GM21717 (cell line): ENCODE measurements around the gene RAB17.

Experiments
- ATAC-seq: cut with Tn5 transposase; IDR thresholded peaks from one replicate; pipeline ENCODE4 v1.9.1; 2021; ENCODE audit warnings: mild to moderate bottlenecking, moderate library complexity; ENCODE audit not compliant: unreplicated experiment

RAB17 gene, protein sequence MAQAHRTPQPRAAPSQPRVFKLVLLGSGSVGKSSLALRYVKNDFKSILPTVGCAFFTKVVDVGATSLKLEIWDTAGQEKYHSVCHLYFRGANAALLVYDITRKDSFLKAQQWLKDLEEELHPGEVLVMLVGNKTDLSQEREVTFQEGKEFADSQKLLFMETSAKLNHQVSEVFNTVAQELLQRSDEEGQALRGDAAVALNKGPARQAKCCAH

DNA sequence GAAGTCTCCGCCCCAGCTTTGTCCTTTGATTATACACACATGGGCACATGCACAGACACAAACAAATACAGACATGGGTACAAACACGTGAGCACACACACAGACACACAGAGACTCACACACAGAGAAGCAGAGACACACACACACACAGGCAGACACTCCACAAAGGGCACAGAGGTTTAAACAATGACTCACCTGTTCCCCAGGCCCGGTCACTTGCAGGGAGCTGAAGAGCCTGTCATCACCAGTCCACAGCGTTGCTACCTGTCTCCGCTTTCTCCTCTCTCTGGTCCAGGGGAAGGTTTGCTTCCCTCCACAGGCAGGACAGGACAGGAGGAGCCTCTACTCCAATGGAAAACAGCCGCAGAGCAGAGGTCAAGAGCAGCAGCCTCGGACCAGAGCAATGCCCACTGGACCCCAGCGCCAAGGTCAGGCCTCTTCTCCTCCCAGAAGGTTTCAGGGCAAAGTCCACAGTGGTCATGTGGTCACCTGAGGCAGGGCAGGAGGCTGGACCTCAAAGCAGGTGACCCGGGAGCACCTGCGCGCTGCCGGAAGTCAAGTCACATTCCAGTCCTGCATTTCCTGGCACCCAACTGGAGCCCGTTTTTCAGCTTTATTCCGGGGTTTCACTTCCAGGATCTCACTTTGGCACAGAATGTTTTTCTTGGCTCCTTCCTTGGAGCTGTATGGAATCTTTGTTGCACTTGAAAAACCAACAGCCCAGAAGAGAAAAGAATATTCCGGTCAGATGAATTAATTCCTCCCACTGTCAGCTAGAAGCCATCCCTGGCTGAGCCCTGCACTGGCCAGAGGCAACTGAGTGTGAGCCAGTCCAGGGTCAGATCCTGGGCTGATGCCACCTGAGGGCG lies at the start of gene RAB17:
Gene RAB17, minus strand, starts transcription at position 463 of the 869 bp plus-strand sequence. CDS start 4,580 bp downstream, outside the sequence.
- ATAC-seq: no peak

DNA sequence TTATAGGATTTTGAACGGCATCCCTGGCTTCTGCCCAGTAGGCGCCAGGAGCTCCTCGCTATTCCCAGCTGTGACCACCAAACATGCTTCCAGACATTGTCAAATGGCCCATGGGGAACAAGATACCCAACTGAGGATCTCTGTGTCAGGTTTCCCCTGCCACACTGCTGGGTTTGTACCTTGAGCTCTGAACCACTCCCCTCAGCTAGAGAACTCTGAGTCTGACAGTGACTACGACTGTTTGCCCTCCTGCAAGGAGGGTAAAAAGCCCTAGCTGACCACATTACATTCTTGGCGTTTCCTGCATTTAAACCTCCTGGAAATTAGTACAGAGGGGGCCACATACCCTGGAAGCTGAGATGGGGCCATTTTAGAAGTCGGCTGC lies 49.3 kb upstream of the RAB17 start:
- ATAC-seq: no peak

DNA sequence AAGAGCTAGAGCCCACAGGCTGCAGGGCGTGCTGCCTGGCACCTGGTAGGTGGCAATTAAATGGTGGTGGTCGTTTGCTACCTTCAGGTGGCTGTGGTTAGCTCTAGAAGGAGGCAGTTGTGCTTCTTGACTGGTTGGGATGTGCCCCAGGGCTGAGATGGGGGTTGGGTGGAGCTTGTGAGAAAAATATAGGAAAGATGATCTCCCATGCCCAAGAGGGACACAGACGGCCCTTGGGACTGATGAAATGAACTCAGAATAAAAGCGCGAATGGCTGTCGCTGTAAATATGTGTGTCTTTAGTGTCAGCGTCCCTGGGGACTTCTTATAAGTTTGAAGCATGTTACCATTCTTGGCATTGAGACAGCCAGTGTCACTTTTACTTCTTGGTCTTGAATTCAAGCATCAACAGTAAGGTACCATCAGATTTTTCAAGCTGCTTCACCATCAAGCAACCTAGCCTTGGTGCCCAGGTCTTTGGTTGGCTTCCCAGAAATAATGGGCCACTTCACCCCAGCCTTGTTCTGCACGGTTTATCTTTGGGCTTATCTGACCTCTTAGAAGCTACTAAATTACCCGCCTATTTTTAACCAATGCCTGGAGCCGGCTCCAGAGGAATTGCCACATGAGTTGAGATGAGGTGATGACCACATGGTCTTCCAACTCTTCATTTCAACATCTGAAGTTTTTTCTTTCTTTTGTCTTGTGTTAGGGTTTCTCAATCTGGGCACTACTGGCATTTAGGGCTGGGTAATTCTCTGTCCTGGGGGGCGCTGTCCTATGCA lies 48.7 kb upstream of the RAB17 start:
- ATAC-seq: no peak

DNA sequence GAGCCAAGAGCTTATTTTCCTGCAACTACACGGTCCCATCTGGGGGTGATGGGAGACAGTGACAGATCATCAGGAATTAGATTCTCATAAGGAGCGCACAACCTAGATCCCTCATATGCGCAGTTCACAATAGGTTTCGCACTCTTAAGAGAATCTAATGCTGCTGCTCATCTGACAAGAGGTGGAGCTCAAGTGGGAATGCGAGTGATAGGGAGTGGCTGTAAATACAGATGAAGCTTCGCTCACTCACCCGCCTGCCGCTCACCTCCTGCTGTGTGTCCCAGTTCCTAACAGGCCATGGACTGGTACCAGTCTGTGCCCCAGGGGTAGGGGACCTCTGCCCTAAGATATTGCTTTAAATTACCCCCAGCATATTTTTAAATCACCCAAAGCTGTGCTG lies 47.6 kb upstream of the RAB17 start:
- ATAC-seq: no peak

DNA sequence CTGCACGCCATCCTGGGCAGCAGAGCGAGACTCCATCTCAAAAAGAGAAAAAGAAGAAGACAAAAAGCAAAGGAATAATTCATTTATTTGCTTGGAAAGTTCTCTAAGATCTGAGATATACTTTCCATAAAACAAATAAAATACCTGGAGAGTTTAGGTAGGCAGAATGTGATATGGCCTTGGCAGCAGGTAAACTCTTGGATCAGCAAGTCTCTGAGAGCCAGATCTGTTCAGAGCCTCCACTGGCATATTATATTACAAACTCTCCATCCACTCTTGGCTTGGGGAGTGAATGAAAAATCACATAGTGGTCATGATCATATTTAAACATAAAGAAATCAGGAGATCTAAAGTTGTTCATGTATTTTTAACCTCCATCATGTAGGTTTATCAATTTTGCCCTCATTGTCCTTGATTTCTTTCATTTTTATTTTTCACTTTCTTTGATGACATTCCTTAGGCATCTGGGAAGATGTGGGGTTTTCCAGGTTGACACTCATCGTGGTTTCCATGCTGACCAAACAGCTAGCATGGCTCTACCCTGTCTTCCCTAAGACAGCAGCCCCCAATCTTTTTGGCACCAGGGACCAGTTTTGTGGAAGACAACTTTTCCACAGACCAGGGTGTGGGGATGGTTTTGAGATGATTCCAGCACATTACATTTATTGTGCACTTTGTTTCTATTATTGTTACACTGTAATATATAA lies 47.0 kb upstream of the RAB17 start:
- no peak for ATAC-seq

DNA sequence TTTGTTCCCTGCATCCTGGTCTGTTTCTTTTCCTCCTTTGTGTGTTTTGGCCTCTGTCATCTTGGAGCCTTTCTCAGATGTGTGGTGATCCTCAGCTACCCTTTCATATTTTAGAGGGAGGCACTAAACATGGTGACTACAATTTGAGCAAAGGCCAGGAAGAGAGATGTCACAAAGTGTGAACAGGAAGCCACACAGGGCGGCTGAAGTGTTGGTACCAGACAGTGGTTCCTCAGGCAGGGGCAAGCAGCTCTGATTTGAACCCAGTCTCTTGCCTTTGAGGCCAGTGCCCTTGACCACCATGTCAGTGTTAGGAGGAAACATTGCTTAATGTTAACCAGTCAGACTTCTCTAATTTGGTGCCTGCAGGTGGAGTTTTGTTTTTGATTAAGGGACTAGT lies 46.0 kb upstream of the RAB17 start:
- no peak for ATAC-seq

DNA sequence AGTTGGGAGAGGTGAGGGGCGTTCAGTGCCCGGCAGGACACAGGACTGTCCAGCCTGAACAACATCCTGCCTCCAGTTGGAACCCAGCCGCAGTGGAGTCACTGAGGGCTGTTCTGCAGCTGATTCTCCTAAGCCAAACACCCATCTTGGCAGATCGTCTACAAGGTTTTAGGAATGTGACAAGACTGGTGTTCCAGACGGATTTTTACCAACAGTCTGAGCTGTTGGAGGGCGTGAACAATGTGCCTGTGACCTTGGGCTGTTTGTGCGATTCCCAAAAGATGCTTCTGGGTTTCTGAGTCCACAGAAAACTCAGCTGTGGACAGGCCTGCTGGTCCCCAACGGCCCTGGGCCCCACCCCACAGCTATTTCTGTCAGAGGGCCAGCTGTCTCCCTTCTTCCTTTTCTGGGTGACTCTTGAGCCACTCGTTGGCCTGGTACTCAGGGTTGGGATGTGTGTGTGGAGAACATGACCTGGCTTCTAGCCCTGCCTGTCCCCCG lies 42.6 kb upstream of the RAB17 start:
- no peak for ATAC-seq

DNA sequence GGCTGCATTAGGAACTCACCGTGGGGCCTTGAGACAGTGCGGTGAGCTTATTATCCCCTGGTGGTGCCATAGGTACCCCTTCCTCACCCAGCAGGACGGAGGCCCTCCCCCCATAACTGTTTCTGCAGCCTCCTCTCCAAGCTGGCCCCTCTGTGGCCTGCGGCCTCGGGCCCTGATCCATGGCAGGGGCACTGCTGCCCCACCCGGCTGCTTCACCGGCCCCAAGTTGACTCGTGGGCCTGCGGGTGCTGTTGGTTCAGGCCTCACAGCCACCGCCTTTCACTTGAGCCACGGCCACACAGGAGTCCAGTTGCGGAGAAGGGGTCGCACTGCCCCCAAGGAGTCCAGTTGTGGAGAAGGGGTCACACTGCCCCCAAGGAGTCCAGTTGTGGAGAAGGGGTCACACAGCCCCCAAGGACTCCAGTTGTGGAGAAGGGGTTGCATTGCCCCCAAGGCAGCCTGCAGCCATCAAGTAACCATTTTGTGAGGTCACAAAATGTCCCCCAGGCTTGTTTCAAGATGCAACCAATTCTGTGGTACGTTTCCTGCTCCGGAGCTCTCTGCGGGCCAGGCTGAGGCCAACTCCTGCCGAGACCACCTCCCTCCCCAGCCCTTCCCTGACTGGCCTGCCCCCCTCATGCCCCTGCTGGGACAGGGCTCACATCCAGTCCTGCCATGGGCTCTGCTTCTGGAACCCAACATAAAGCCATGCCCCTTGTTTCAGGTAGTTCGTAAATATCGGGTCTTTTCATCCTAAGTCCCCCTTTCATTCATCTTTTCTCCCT lies 41.5 kb upstream of the RAB17 start:
- no peak for ATAC-seq

DNA sequence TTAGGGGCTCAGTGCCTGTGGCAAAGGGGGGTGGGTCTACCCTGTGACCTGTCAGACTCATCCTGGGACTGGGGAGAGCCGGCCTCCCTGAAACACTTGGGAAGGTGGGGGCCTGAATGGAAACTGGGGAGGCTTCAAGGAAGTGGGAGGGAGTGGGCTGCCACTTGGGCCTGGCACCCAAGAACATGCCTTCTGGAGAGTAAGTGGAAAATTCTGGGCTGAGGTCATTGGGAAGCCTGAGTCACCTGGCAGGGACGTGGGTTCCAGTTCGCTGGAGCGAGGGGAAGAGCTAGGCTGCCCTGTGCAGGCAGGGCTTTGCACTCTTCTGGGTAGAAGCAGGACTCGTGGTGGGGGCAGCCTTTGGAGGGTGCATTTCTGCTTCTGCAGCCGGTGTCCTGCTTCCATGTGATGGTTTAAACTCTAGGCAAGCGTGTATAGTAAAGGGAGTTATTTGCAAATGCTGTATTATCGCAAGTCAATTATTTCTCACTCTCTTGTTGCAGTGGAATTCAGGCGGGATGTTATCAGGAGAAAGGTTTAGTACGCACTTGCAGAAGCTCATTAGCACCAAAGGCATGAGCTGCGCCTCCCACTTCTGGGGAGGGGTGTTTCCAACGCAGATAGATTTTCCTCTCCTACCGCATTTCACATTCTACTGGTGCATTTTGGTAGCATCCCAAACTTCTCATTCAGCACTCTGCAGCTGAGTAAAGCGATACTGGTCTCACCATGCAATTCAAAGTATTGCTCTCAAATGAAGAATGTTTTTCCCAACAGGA lies 40.7 kb upstream of the RAB17 start:
- no peak for ATAC-seq

DNA sequence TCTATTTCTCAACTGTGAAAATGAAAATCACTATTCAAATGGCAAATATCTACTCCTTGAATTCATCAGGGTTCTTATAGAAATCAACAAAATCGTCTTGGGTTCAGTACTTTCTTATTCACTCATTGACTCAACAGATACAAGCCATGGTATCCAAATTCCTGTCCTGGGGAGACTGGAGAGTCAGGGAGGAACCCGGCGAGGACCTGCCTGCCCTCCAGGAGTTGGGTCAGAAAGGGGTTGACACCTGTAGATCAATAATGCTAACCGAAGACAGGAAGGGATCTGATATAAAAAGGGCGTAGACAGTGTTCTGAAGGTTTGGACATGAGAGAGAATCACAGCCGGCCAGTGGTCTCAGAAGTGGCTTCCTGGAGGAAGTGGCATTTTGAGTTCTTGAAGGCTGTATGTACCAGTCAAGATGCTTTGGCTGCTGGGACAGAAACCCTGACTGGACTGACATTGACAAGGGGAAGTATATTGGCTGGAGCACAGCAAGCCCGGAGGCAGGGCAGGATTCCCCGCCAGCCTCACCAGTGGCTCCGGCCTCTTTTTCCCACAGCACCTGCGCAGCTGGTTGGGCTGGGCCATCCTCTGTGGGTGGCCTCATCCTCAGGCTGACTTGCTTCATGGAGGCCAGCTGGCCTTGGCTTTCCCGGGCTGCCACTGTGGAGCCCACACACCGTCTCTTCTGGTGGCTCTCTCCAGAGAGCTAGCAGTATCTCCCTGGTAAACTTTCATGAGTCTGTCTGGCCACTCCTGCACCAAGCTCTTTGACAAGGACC lies 39.9 kb upstream of the RAB17 start:
- ATAC-seq: no peak

DNA sequence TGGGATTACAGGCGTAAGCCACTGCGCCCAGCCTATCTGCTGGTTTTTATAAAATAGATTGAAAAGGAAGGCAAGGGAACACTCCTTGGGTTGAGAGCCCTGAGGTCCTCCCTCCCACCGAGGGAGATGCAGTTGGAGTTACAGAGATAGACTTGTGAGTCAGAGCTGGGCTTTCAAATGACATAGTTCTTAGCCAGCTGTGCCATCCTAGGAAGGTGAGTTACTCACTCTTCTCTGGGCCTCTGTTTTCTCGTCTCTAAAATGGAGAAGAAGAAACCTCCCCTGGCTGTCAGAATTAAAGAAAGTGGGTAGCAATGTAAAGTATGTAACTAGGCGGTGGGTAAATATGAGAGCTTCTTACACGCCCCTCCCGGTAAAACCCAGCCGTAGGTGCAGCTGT lies 39.2 kb upstream of the RAB17 start:
- ATAC-seq: no peak

DNA sequence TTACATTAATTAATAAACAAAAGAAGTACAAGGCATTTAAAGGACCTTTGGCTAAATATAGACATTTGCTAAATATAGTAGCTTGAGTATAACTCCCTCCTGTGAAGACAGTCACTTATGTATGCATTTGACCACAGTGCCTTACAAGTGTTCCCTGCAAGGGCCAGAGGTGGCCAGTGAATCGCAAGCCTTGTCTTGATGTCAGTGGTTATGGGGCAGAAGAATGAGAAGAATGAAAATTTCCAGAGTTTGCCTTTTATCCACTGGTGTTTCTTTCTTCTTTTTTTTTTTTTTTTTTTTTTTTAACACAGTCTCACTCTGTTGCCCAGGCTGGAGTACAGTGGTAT lies 38.6 kb upstream of the RAB17 start:
- ATAC-seq: no peak

DNA sequence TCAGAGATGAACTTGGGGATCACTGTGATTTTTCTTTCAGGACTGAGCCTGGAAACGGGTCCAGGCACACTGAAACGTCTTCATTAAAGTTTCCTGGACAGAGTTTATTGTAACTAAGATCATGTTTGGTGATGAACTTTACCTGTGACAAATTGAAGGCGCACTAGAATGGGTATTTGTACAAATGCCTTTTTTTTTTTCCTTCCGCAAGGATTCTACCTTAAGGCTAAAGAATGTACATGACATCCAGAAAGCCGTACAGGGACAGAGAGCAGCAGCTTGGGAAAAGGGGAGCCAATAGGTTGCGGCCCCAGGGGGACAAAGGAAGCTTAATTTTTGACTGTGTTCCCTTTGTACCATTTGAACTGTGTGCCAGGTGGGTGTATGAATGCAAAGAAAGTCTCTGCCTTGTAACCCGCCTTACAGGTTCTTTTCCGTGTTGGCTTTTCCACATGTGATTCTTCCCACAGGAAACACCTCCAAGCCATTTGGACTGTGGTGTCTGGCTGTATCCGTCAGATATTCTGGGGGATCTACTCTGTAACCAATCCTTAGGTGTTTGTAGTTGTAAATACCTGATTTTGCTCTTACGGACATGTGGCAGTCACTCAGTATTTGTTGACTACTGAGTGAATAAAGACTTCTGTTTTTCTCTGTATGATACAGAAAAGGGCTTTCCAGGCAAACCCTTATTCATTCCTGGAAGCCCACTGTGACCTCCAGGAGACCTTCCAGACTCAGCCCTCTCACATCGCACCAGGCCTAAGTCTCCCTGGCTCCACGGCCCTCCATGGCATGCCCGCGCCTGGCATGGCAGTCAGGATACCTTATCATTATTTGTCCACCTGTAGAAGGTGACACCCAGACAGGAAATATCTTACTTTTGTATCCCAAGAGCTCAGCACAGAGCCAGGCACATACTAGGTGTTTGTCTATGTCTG lies 38.0 kb upstream of the RAB17 start:
- ATAC-seq: no peak

DNA sequence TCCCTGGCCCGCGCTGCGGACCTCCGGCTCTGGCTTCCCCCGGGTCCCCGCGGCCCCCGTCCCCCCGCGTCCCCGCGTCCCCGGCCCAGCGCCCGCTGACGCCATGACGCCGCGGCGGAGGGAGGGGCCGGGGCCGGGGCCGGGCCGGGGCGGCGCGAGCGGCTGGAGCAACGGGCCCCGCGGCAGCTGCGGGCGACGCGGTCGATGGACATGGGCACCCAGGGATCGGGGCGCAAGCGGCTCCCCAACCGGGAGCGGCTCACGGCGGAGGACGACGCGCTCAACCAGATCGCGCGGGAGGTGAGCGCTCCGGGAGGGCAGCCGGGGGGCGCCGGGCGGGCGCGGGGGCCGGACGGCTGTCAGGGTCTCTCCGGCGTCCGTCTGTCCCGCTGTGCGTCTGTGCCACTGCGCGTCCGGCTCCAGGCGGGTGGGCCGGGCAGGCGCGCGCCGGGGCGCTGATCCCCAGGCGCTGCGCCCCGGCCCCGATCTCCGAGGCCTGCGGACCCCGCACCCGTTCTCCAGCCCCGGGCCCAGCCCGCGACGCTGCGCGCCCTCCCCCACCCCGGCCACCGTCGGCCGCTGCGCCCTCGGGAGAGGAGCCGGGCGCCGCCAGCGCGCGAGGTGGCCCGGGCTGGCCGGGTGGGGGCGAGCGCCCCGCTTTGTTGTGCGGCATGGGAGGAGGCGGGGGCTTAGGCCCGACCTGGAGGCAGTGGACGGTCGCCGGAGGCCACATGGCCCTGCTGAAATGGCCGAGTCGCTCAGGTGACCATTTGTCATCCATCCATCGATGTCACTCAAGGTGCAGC lies 37.1 kb upstream of the RAB17 start, which contains the start of gene LRRFIP1:
Gene LRRFIP1, plus strand, starts transcription at position 147 of the 806 bp plus-strand sequence. Its CDS starts 58 bp downstream, at position 205.
- ATAC-seq: no peak

DNA sequence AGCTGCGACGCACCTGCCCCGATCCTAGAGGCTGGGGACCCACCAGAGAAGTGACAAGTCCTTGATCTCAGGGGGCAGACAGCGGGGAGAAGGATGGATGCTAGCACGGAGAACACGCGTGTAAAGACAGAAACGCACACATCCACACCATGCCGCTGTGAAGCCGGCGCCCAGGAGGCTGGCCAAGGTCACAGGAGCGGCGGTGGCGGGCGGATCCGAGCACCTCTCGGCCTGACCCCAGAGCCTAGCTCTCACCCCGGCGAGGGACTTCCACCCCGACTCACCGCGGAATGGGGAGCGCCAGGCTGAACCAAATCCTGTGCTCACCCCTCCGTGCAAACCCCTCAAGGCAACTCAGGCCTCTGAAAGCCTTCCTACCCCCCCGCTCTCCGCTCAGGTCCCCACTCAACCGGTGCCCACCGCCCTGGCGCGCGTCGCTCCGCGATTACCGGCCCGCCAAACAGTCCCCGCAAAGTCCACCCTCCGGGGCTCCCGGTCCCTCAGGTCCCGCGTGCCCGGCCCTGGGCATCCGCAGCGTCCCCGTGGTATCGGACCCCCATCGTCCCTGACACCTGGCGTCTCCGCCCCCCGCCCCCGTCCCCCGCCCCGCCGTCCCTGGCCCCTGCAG lies 36.4 kb upstream of the RAB17 start:
- ATAC-seq: no peak

DNA sequence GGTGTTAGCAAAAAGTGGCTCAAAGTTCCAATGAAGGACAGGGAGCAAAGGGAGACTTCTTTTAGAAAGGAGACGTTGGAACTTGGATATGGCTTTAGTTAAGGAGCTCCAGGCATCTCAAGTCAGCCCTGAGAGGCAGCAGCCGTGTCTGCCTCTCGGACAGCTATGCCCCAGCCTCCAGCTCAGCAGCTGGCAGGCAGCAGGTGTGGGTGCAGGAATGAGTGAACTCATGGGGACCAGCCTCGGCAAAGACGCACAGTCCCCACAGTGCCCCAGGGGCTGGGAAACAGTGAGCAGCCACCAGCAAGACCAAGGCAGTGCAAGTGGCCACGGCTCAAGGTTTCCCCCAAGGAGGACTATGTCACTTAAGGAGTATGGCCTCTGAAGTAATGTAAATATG lies 35.2 kb upstream of the RAB17 start:
- no peak for ATAC-seq
